Osteocyte (in vitro differentiated cells): ENCODE results near the gene ATAD3B. TPM values are rescaled to one million over a fixed set of nuclear protein-coding genes. Genes with fewer than 3 reads are reported as not detected.

Experiments used
- DNase-seq: peaks from one replicate; pipeline ENCODE4 v3.0.0; 2021; ENCODE audit warnings: mixed read lengths; ENCODE audit not compliant: unreplicated experiment; ENCODE audit errors: extremely low spot score
- H3K27ac Mint-ChIP-seq: one replicate; pipeline ENCODE4 v1.8.0; 2021; ENCODE audit warnings: mild to moderate bottlenecking, mixed read lengths; ENCODE audit not compliant: unreplicated experiment
- H3K27me3 Mint-ChIP-seq: one replicate; pipeline ENCODE4 v1.8.0; 2021; ENCODE audit warnings: mixed read lengths; ENCODE audit not compliant: unreplicated experiment
- H3K36me3 Mint-ChIP-seq: one replicate; pipeline ENCODE4 v1.8.0; 2021; ENCODE audit warnings: mixed read lengths; ENCODE audit not compliant: unreplicated experiment
- H3K4me1 Mint-ChIP-seq: one replicate; pipeline ENCODE4 v1.8.0; 2021; ENCODE audit warnings: mixed read lengths; ENCODE audit not compliant: unreplicated experiment
- H3K4me3 Mint-ChIP-seq: one replicate; pipeline ENCODE4 v1.8.0; 2021; ENCODE audit warnings: mild to moderate bottlenecking, moderate library complexity, mixed read lengths; ENCODE audit not compliant: unreplicated experiment
- H3K9me3 Mint-ChIP-seq: one replicate; pipeline ENCODE4 v1.8.0; 2021; ENCODE audit warnings: mixed read lengths; ENCODE audit not compliant: unreplicated experiment
- total RNA-seq: library from RNA; stranded (reverse); gene quantifications from 2 replicates; pipeline ENCODE4 v1.2.1, GENCODE V29; 2021
- TF ChIP-seq, protein P1 (sequence below): fragments of 200-600 bp; sonication (generic); IDR thresholded peaks from 2 replicates; pipeline ENCODE4 v1.5.0; 2021; ENCODE audit warnings: antibody characterized with exemption, mild to moderate bottlenecking, moderate library complexity

Gene ATAD3B
- total RNA-seq, 1 donor from 2014 or later = 26.9 TPM

DNA sequence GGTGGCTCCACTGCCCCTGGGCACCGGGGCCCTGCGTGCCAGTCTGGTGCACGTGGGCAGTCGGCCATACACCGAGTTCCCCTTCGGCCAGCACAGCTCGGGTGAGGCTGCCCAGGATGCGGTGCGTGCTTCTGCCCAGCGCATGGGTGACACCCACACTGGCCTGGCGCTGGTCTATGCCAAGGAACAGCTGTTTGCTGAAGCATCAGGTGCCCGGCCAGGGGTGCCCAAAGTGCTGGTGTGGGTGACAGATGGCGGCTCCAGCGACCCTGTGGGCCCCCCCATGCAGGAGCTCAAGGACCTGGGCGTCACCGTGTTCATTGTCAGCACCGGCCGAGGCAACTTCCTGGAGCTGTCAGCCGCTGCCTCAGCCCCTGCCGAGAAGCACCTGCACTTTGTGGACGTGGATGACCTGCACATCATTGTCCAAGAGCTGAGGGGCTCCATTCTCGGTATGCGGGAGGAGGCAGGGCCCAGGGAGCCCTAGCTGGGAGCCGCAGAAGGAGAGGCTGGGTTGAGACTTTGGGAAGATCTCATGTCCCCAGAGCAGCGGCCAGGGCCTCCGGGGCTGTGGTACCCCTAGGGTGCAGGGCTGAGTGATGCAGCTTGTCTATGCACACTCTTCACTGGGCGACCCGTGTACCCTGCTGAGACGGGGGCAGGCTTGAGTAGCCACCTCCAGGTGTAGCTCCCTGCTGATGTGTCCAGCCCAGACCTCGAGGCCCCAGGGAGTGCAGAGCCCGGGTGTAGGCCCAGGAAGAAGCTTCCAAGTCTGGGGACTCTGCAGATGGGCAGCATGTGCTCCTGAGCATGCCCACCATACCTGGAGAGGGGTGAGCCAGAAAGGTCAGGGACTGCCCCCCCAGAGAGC, 34.3 kb upstream of the ATAD3B start:
- Mint-ChIP-seq H3K36me3 (no peaks in the 10 kb centered on the region), H3K9me3 (no peaks in the 10 kb centered on the region), H3K4me1 (peaks cover 30% of the 10 kb centered on the region), H3K4me3 (no peak overlapping the region), H3K27ac (no peak overlapping the region), H3K27me3 (no peaks in the 10 kb centered on the region)
- DNase-seq = no peak
- TF ChIP-seq, protein P1, sequence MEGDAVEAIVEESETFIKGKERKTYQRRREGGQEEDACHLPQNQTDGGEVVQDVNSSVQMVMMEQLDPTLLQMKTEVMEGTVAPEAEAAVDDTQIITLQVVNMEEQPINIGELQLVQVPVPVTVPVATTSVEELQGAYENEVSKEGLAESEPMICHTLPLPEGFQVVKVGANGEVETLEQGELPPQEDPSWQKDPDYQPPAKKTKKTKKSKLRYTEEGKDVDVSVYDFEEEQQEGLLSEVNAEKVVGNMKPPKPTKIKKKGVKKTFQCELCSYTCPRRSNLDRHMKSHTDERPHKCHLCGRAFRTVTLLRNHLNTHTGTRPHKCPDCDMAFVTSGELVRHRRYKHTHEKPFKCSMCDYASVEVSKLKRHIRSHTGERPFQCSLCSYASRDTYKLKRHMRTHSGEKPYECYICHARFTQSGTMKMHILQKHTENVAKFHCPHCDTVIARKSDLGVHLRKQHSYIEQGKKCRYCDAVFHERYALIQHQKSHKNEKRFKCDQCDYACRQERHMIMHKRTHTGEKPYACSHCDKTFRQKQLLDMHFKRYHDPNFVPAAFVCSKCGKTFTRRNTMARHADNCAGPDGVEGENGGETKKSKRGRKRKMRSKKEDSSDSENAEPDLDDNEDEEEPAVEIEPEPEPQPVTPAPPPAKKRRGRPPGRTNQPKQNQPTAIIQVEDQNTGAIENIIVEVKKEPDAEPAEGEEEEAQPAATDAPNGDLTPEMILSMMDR = no peak

DNA sequence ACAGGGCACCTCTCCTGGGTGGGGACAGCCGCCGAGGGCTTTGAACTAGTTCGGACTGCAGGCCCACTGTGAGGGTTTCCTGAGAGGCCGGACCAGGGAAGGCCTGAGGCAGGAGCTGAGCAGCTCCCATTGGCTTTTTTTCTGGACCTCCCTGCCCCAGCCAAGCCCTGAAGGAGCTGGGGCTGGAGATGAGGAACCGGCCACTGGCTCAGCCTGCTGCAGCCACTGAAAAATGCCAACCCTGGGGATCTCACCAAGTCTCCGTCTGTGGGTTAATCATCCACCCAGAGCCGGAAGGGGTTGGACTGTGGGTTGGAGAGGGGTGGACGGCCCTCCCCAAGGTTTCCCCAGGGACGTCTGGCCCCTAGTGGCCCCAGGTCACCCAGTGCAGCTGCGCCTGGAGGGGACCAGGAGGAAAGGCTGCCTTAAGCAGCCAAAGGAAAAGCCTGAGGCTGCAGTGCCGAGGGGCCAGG, 33.6 kb upstream of the ATAD3B start:
- H3K4me1 Mint-ChIP-seq = peaks cover 24% of the 10 kb centered on the region
- no peaks in the 10 kb centered on the region for H3K27me3 Mint-ChIP-seq
- H3K27ac Mint-ChIP-seq = no peak overlapping the region
- TF ChIP-seq, protein P1 = no peak
- no peaks in the 10 kb centered on the region for H3K9me3 Mint-ChIP-seq
- DNase-seq = no peak
- no peak overlapping the region for H3K4me3 Mint-ChIP-seq
- H3K36me3 Mint-ChIP-seq = no peaks in the 10 kb centered on the region

DNA sequence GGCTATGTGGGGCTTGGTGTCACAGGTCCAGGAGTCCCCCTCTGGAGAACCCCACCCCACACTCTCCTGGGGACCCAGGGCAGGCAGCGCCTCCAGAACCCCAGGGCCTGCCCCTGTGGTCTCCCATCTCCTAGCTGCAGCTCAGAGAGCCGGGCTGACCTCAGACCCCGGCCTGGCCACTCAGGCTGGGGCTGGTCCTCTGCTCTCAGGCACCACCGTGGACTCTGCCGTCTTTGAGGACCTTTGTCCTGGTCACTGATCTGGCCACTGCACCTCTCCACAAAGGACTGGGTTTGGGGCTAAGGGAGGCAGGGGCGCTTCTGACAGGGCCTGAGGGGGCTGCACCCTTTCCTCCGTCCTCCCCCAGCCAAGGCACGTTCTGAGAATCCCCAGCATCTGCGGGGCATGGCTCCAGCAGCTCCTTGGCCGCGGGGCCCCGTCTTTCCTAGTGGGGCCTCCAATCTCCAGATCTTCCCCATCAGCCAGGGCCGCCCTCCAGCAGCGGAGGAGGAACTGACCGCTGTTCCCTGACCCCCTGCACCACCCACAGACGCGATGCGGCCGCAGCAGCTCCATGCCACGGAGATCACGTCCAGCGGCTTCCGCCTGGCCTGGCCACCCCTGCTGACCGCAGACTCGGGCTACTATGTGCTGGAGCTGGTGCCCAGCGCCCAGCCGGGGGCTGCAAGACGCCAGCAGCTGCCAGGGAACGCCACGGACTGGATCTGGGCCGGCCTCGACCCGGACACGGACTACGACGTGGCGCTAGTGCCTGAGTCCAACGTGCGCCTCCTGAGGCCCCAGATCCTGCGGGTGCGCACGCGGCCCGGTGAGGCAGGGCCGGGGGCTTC, 32.8 kb upstream of the ATAD3B start:
- no peak overlapping the region for H3K27ac Mint-ChIP-seq
- H3K4me3 Mint-ChIP-seq = no peak overlapping the region
- H3K9me3 Mint-ChIP-seq = no peaks in the 10 kb centered on the region
- H3K4me1 Mint-ChIP-seq = peaks cover 18% of the 10 kb centered on the region
- H3K36me3 Mint-ChIP-seq = no peaks in the 10 kb centered on the region
- no peaks in the 10 kb centered on the region for H3K27me3 Mint-ChIP-seq
- DNase-seq = no peak
- TF ChIP-seq, protein P1 = no peak

DNA sequence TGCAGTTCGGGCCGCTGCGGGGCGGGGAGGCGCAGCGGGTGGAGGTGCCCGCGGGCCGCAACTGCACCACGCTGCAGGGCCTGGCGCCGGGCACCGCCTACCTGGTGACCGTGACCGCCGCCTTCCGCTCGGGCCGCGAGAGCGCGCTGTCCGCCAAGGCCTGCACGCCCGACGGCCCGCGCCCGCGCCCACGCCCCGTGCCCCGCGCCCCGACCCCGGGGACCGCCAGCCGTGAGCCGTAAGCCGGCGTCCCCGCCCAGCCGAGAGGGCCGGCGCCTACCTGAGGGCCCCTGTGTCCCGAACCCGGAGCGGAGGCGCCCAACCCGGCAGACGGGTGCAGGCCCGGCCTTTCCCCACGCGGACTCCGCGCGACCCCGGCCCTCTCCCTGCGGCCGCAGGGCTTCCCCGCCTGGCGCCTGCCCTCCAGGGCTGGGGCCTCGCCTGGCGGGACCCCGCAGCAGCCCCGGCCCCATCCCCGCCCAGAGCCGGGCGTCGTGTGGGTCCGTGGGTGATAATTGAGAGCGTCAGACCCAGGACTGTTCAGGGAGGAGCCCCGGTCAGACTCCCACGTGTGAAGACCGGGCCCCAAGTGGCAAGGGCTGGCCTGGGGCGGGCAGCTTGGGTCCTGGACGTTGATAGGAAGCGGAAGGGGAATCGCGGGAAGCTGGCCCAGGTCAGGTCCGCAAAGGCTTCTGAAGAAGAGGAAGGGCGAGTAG, 31.9 kb upstream of the ATAD3B start:
- Mint-ChIP-seq H3K4me3 (no peak overlapping the region), H3K9me3 (no peaks in the 10 kb centered on the region), H3K36me3 (no peaks in the 10 kb centered on the region)

More for the DNA sequence above, 31.9 kb upstream of the ATAD3B start:
- no peak for DNase-seq
- Mint-ChIP-seq H3K4me1 (peaks cover 15% of the 10 kb centered on the region), H3K27ac (no peak overlapping the region), H3K27me3 (no peaks in the 10 kb centered on the region)
- TF ChIP-seq, protein P1 = no peak
